Lung (tissue), 13 donors: ENCODE results near the gene GPATCH8. TPM values are rescaled to one million over a fixed set of nuclear protein-coding genes. Genes with fewer than 3 reads are reported as not detected.

Source experiments
- ATAC-seq: fragments of 200-7000 bp; cut with Tn5 transposase; one replicate; pipeline ENCODE4 v1.9.1; 2020; ENCODE audit warnings: moderate number of reproducible peaks; ENCODE audit not compliant: insufficient read depth, low FRiP score
- DNase-seq, 3 donors: peaks; one replicate each; pipeline ENCODE4 v3.0.0-alpha.2; 2013 to 2017
- H3K27ac ChIP-seq, 2 donors: one replicate each; pipeline ENCODE4 v1.5.1; 2013; ENCODE audit warnings: mild to moderate bottlenecking in 2 of 2, moderate library complexity in 2 of 2, control low read depth in 1 of 2, inconsistent platforms in 1 of 2, low read depth in 1 of 2, low read length in 1 of 2
- H3K27me3 ChIP-seq, 3 donors: one replicate each; pipeline ENCODE4 v1.5.1; 2013; ENCODE audit warnings: low read length in 2 of 3; ENCODE audit not compliant: control insufficient read depth in 3 of 3, insufficient read depth in 3 of 3
- H3K36me3 ChIP-seq, 4 donors: one replicate each; pipeline ENCODE4 v1.5.1; 2013; ENCODE audit warnings: low read length in 4 of 4, mild to moderate bottlenecking in 1 of 4, moderate library complexity in 1 of 4; ENCODE audit not compliant: control insufficient read depth in 4 of 4, insufficient read depth in 4 of 4
- H3K4me1 ChIP-seq, 5 donors: one replicate each; pipeline ENCODE4 v1.5.1; 2013; ENCODE audit warnings: low read length in 5 of 5, mild to moderate bottlenecking in 2 of 5, moderate library complexity in 1 of 5; ENCODE audit not compliant: control insufficient read depth in 5 of 5, insufficient read depth in 5 of 5
- H3K4me3 ChIP-seq: one replicate; pipeline ENCODE4 v1.5.1; 2013; ENCODE audit warnings: mild to moderate bottlenecking, control low read depth, moderate library complexity
- H3K9ac ChIP-seq, 2 donors: one replicate each; pipeline ENCODE4 v1.5.1; 2013; ENCODE audit warnings: low read length in 2 of 2, control low read depth in 1 of 2; ENCODE audit not compliant: insufficient read depth in 1 of 2
- H3K9me3 ChIP-seq, 4 donors: one replicate each; pipeline ENCODE4 v1.5.1; 2013; ENCODE audit warnings: low read length in 3 of 4, mild to moderate bottlenecking in 1 of 4, moderate library complexity in 1 of 4; ENCODE audit not compliant: control insufficient read depth in 4 of 4, insufficient read depth in 3 of 4
- CTCF ChIP-seq: IDR thresholded peaks from 2 replicates; pipeline ENCODE4 v1.5.1; 2012; ENCODE audit warnings: mild to moderate bottlenecking; ENCODE audit errors: control extremely low read depth, extremely low read depth
- WGBS, 2 donors: extraction: QIAGEN DNeasy Blood & Tissue Kit; methylation state at CpG; one replicate each; pipeline ENCODE4 v1.1.7; 2013; 5-methylcytosine and 5-hydroxymethylcytosine counted together
- polyA plus RNA-seq, 2 donors: library from polyadenylated mRNA; stranded (reverse); fragments of 200-250 nt; gene quantifications; one replicate each; pipeline ENCODE4 v1.2.1, GENCODE V29; 2013
- small RNA-seq: library from RNA; depleted of rRNA; stranded (forward); fragments of <200 nt; gene quantifications from one replicate; pipeline ENCODE3, GENCODE V24; 2014; ENCODE audit warnings: low replicate concordance
- total RNA-seq, 2 donors: library from RNA; depleted of rRNA in 1 of 2; stranded (reverse); fragments of >200 nt in 1 of 2; gene quantifications; one replicate each; pipeline ENCODE4 v1.2.1, GENCODE V29; 2014 to 2021
- donor health status: control.
- donor health status: control.
- donor health status: Bipolar disorder and iron deficiency.
- donor health status: healthy.
- donor health status: DM: yes; HTN: yes; CAD: no.

GPATCH8 gene
- total and polyA plus RNA-seq, 4 donors = 8.9 to 62.0 (median 23.8) TPM

GRCh38 chr17:44348234-44348987 is 154.8 kb downstream of the GPATCH8 start:
- DNase-seq = no peak
- Histone ChIP-seq H3K27me3 (no peaks in the 10 kb centered on the region), H3K4me3 (no peak overlapping the region), H3K4me1 (peaks cover 0 to 11% (median 4%) of the 10 kb centered on the region in 5 donors), H3K9ac (no peak overlapping the region), H3K9me3 (no peaks in the 10 kb centered on the region), H3K36me3 (peaks cover 0 to 43% (median 4%) of the 10 kb centered on the region in 4 donors), H3K27ac (no peak overlapping the region)
- no peak for TF ChIP-seq CTCF
- 53 to 71% methylated on average over 9 of the region's 9 CpGs for WGBS, 2 donors
- ATAC-seq = no peak

Small RNA genes within 50 kb of the gene (small RNA-seq; reads per million reads assigned to genes)
- not detected for gene RN7SL258P

Other genes with a start within 250 kb of the GPATCH8 start
- 10 to 100 TPM in 1 of 2 donors, 1 to 10 TPM in 1; 1.4 to 40.9 TPM for gene SLC4A1, start 235.3 kb downstream of the GPATCH8 start, total RNA-seq
- under 1 TPM; 0.10 to 0.13 TPM for gene SLC4A1, start 235.3 kb downstream of the GPATCH8 start, polyA plus RNA-seq
- gene RUNDC3A, start 194.8 kb downstream of the GPATCH8 start, total RNA-seq = 1 to 10 TPM in 1 of 2 donors, under 1 TPM in 1; 0.61 to 4.9 TPM
- gene RUNDC3A, start 194.8 kb downstream of the GPATCH8 start, polyA plus RNA-seq = under 1 TPM; 0.70 to 0.91 TPM
- 100 to 1,000 TPM in 1 of 2 donors, 10 to 100 TPM in 1; 66.4 to 134 TPM for gene SLC25A39, start 178.6 kb downstream of the GPATCH8 start, total RNA-seq
- gene SLC25A39, start 178.6 kb downstream of the GPATCH8 start, polyA plus RNA-seq = 100 to 1,000 TPM; 104 to 130 TPM
- gene GRN, start 158.1 kb downstream of the GPATCH8 start, total RNA-seq = 100 to 1,000 TPM; 300 to 753 TPM
- gene GRN, start 158.1 kb downstream of the GPATCH8 start, polyA plus RNA-seq = 100 to 1,000 TPM; 160 to 719 TPM
- 1 to 10 TPM; 1.1 to 8.0 TPM for gene FAM171A2, start 139.6 kb downstream of the GPATCH8 start, total RNA-seq
- under 1 TPM; 0.47 TPM for gene FAM171A2, start 139.6 kb downstream of the GPATCH8 start, polyA plus RNA-seq
- gene ITGA2B, start 113.8 kb downstream of the GPATCH8 start, total RNA-seq = 1 to 10 TPM; 2.1 to 9.2 TPM
- 1 to 10 TPM; 1.4 to 6.3 TPM for gene ITGA2B, start 113.8 kb downstream of the GPATCH8 start, polyA plus RNA-seq
- gene FZD2, start 54.1 kb upstream of the GPATCH8 start, total RNA-seq = 10 to 100 TPM in 1 of 2 donors, 1 to 10 TPM in 1; 8.3 to 14.1 TPM
- gene FZD2, start 54.1 kb upstream of the GPATCH8 start, polyA plus RNA-seq = 1 to 10 TPM; 3.8 to 5.5 TPM
- gene MEIOC, start 153.1 kb upstream of the GPATCH8 start, total RNA-seq = not detected
- under 1 TPM; 0.02 to 0.08 TPM for gene MEIOC, start 153.1 kb upstream of the GPATCH8 start, polyA plus RNA-seq
- 10 to 100 TPM; 20.5 to 21.4 TPM for gene CCDC43, start 186.4 kb upstream of the GPATCH8 start, total RNA-seq
- 10 to 100 TPM; 13.5 to 17.0 TPM for gene CCDC43, start 186.4 kb upstream of the GPATCH8 start, polyA plus RNA-seq
- 1 to 10 TPM; 3.5 to 8.6 TPM for gene DBF4B, start 205.3 kb upstream of the GPATCH8 start, total RNA-seq
- 1 to 10 TPM; 2.7 to 2.8 TPM for gene DBF4B, start 205.3 kb upstream of the GPATCH8 start, polyA plus RNA-seq